HepG2 (cell line): ENCODE data around the gene PKNOX2. TPM values are rescaled to one million over a fixed set of nuclear protein-coding genes. Genes with fewer than 3 reads are reported as not detected.
A peak's percentile ranks its signal among the peaks of the same experiment; 100 is the strongest.

Experiments used
- ATAC-seq: fragments of 200-7000 bp; cut with Tn5 transposase; 3 replicates; pipeline ENCODE4 v1.9.1; 2020; ENCODE audit warnings: mild to moderate bottlenecking, moderate library complexity
- BruUV-seq: library from RNA; stranded (reverse); fragments of 400-500 nt; replicated peaks from 2 replicates; lab custom pipeline; 2021; lab: Mats Ljungman, UMichigan
- CTCF ChIA-PET: fragments of 300-600 bp; formaldehyde crosslinking; extraction: SDS; loops from one replicate; lab custom pipeline; 2021; ENCODE audit warnings: low total read pairs, inconsistent platforms, low intra/inter-chr PET ratio; lab: Yijun Ruan, JAX
- POLR2A ChIA-PET: fragments of 350-600 bp; sonication (Branson Sonifier 250); formaldehyde crosslinking; loops from one replicate; lab custom pipeline; 2020; ENCODE audit warnings: antibody characterized with exemption, inconsistent platforms; lab: Yijun Ruan, JAX
- DNase-seq: peaks from one replicate; pipeline ENCODE4 v3.0.0-alpha.2; 2015; ENCODE audit warnings: low spot score
- FAIRE-seq: peaks from 3 replicates; lab custom pipeline; 2011; peaks lifted over from hg19 to GRCh38; lab: Jason Lieb, UNC
- H2AFZ ChIP-seq: one replicate; pipeline ENCODE4 v1.6.1; 2011; ENCODE audit warnings: low read length, inconsistent platforms
- H3K27ac ChIP-seq: fragments of 300-600 bp; 3 replicates; pipeline ENCODE4 v1.8.0; 2011; ENCODE audit warnings: mixed run types, mild to moderate bottlenecking, mixed read lengths, low read length, inconsistent platforms; ENCODE audit not compliant: insufficient read depth; ENCODE audit errors: extremely low read length
- H3K27me3 ChIP-seq, 2 experiments: fragments of 200-600 bp in 1 of 2; 2 replicates in 1 of 2; 3 replicates in 1 of 2; pipeline versions ENCODE4 v1.6.0 to v1.8.0; 2011; ENCODE audit warnings: low read length in 2 of 2, mild to moderate bottlenecking in 2 of 2, moderate library complexity in 2 of 2, inconsistent platforms in 1 of 2; ENCODE audit not compliant: insufficient read depth in 2 of 2, control insufficient read depth in 1 of 2
- H3K36me3 ChIP-seq, 2 experiments: fragments of 200-600 bp in 1 of 2; replicated peaks in 1 of 2; 2 replicates in 1 of 2; 3 replicates in 1 of 2; pipeline versions ENCODE4 v1.5.1 to v1.8.0; 2011; ENCODE audit warnings: low read length in 2 of 2, inconsistent platforms in 1 of 2; ENCODE audit not compliant: insufficient read depth in 2 of 2, control insufficient read depth in 1 of 2
- H3K4me1 ChIP-seq: 2 replicates; pipeline ENCODE4 v1.5.1; 2012; ENCODE audit warnings: low read length, inconsistent platforms; ENCODE audit not compliant: insufficient read depth
- H3K4me2 ChIP-seq: 2 replicates; pipeline ENCODE4 v1.6.0; 2011; ENCODE audit warnings: low read depth, low read length, inconsistent platforms
- H3K4me3 ChIP-seq, 3 experiments: fragments of 200-600 bp in 1 of 3; sonication (generic), shearing (Covaris generic) in 1 of 3; replicated peaks in 1 of 3; 2 replicates each; pipeline ENCODE4 v1.5.1; 2011 to 2016; ENCODE audit warnings: low read length in 3 of 3, inconsistent platforms in 2 of 3, low read depth in 2 of 3, mild to moderate bottlenecking in 2 of 3, control low read depth in 1 of 3, mixed read lengths in 1 of 3; ENCODE audit not compliant: insufficient read depth in 1 of 3
- H3K79me2 ChIP-seq: one replicate; pipeline ENCODE4 v1.6.1; 2011; ENCODE audit warnings: low read length, inconsistent platforms; ENCODE audit not compliant: insufficient read depth
- H3K9ac ChIP-seq: 2 replicates; pipeline ENCODE4 v1.6.0; 2011; ENCODE audit warnings: mild to moderate bottlenecking, low read depth, low read length, inconsistent platforms; ENCODE audit not compliant: insufficient read depth
- H3K9me3 ChIP-seq: 2 replicates; pipeline ENCODE4 v1.5.1; 2012; ENCODE audit warnings: mild to moderate bottlenecking, low read length
- H4K20me1 ChIP-seq: 2 replicates; pipeline ENCODE4 v1.6.0; 2011; ENCODE audit warnings: inconsistent platforms, mild to moderate bottlenecking, low read length, moderate library complexity; ENCODE audit not compliant: insufficient read depth
- ATRX ChIP-seq: sonication (generic); formaldehyde crosslinking; IDR thresholded peaks from 2 replicates; pipeline ENCODE4 v1.4.0; 2020; ENCODE audit warnings: missing genetic modification reagents, borderline replicate concordance
- CREB1 ChIP-seq, 2 experiments: fragments of 450-650 bp in 1 of 2; IDR thresholded peaks; 2 replicates each; pipeline ENCODE4 v1.6.1; 2016 to 2017; ENCODE audit warnings: control low read depth in 1 of 2, mild to moderate bottlenecking in 1 of 2, missing compliant biosample characterization in 1 of 2, missing genetic modification characterization in 1 of 2
- KMT2B ChIP-seq: IDR thresholded peaks from 2 replicates; pipeline ENCODE4 v1.6.1; 2016; ENCODE audit warnings: missing genetic modification reagents, missing compliant biosample characterization
- NFYC ChIP-seq: IDR thresholded peaks from 2 replicates; pipeline ENCODE4 v1.6.1; 2016; ENCODE audit warnings: missing genetic modification reagents, missing compliant biosample characterization
- PHF20 ChIP-seq: sonication (generic); formaldehyde crosslinking; IDR thresholded peaks from 2 replicates; pipeline ENCODE4 v1.5.0; 2020; ENCODE audit warnings: mild to moderate bottlenecking, missing genetic modification reagents
- PHF8 ChIP-seq: sonication (generic); formaldehyde crosslinking; IDR thresholded peaks from 2 replicates; pipeline ENCODE4 v1.5.0; 2020; ENCODE audit warnings: missing genetic modification reagents
- PREB ChIP-seq: sonication (generic); formaldehyde crosslinking; IDR thresholded peaks from 2 replicates; pipeline ENCODE4 v1.4.0; 2020; ENCODE audit warnings: missing genetic modification reagents
- SMAD3 ChIP-seq: sonication (generic); formaldehyde crosslinking; IDR thresholded peaks from 2 replicates; pipeline ENCODE4 v1.4.0; 2020; ENCODE audit warnings: missing genetic modification reagents
- SP2 ChIP-seq: sonication (generic); formaldehyde crosslinking; IDR thresholded peaks from 2 replicates; pipeline ENCODE4 v1.5.1; 2020; ENCODE audit warnings: mild to moderate bottlenecking, missing genetic modification reagents
- SP4 ChIP-seq: sonication (generic); formaldehyde crosslinking; IDR thresholded peaks from 2 replicates; pipeline ENCODE4 v1.8.1; 2023; ENCODE audit warnings: mild to moderate bottlenecking, missing genetic modification reagents
- YEATS4 ChIP-seq: sonication (generic); formaldehyde crosslinking; IDR thresholded peaks from 2 replicates; pipeline ENCODE4 v1.4.0; 2020; ENCODE audit warnings: missing genetic modification reagents, borderline replicate concordance
- ZMYM4 ChIP-seq: sonication (generic); formaldehyde crosslinking; IDR thresholded peaks from 2 replicates; pipeline ENCODE4 v1.8.1; 2023; ENCODE audit warnings: mild to moderate bottlenecking, missing genetic modification reagents
- ZNF451 ChIP-seq: sonication (generic); formaldehyde crosslinking; IDR thresholded peaks from 2 replicates; pipeline ENCODE4 v1.5.0; 2020; ENCODE audit warnings: mild to moderate bottlenecking, missing genetic modification reagents
- ZNF644 ChIP-seq: IDR thresholded peaks from 2 replicates; pipeline ENCODE4 v1.6.1; 2016; ENCODE audit warnings: low read depth
- ZNF788 ChIP-seq: sonication (generic); formaldehyde crosslinking; IDR thresholded peaks from 2 replicates; pipeline ENCODE4 v1.5.0; 2020; ENCODE audit warnings: mild to moderate bottlenecking, missing genetic modification reagents, borderline replicate concordance
- WGBS: methylation state at CpG from one replicate; pipeline ENCODE4 v1.1.6; 2017; ENCODE audit warnings: low lambda C conversion rate; 5-methylcytosine and 5-hydroxymethylcytosine counted together
- in situ Hi-C: cut with HindIII; loops from 2 replicates; pipeline ENCODE4 v1.10.0; 2017; ENCODE audit warnings: low pct_unique_long_range_greater_than_20kb; ENCODE audit not compliant: extremely low pct_ligation_motif_present
- intact Hi-C: fragments of 100-400 bp; cut with micrococcal nuclease; formaldehyde crosslinking; loops from one replicate; pipeline ENCODE4 v1.10.0; 2022; ENCODE audit not compliant: unreplicated experiment
- polyA plus RNA-seq, 8 experiments: library from polyadenylated mRNA; depleted of rRNA in 3 of 8; stranded (reverse) in 7 of 8; unstranded in 1 of 8; fragments of >200 nt; fragmentation: Illumina TruSeq in 4 of 8; extraction: Trizol in 4 of 8; gene quantifications; 2 replicates each; pipeline versions ENCODE4 v1.2.1 to v1.2.3, GENCODE V29; 2011 to 2016; ENCODE audit warnings: low read depth in 4 of 8, missing spikeins in 1 of 8, mixed read lengths in 1 of 8; ENCODE audit not compliant: insufficient read depth in 1 of 8
- total RNA-seq, 5 experiments: library from RNA; depleted of rRNA; stranded (reverse); fragments of >200 nt; fragmentation: Illumina TruSeq; extraction: Trizol; gene quantifications; 2 replicates each; pipeline ENCODE4 v1.2.3, GENCODE V29; 2016; ENCODE audit warnings: low read depth in 1 of 5
- TF ChIP-seq, protein P1 (sequence below): sonication (generic); formaldehyde crosslinking; IDR thresholded peaks from 2 replicates; pipeline ENCODE4 v1.5.1; 2020; ENCODE audit warnings: missing genetic modification reagents, mild to moderate bottlenecking, borderline replicate concordance
- TF ChIP-seq, protein P2 (sequence below): sonication (generic); formaldehyde crosslinking; IDR thresholded peaks from 2 replicates; pipeline ENCODE4 v1.4.0; 2020; ENCODE audit warnings: missing genetic modification reagents, borderline replicate concordance
- TF ChIP-seq, protein P3 (sequence below): IDR thresholded peaks from 2 replicates; pipeline ENCODE4 v1.6.1; 2018; ENCODE audit warnings: missing genetic modification reagents, mild to moderate bottlenecking, missing compliant biosample characterization

The PKNOX2 gene
- total and polyA plus RNA-seq, 2 of the 13 experiments (the other 11 are each of a cell fraction or from before 2014, with no cell fraction given) = not detected

DNA sequence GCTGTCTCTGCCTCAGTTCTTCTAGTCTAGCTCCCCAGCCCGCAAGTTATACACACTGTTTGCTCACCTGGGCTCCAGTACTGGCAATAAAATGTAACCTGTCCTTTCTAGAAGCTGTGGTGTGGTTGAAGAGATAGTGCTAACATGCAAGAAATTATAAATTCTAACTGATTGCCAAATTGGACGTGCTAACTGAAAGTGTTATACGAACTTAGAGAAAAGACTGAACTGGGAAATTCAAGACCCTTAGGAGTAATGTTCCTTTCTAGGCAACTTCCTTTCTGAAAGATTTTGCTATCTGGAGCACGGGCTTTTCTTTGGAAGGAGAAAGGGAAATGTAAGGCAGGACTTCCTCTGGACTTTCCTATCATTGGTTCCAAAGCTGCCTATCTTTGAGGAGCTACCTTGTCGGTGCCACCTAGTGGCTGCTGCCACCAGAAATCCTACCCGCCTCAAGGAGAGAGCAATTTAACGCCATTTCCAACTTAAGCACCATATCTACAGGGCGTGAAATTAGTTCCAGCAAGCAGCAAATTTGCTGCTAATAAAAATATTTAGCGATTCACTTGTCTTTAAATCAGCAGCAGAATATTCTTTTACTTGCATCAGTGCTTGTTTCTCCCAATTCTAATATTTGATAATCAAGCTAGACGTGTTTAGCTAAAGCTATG lies 40.5 kb upstream of the PKNOX2 start:
- WGBS = 29% methylated on average over 10 of the region's 10 CpGs
- intact Hi-C loops = loop anchor here (1.0 kb wide), 2 partner anchors 13 to 33 kb away; partner anchors contain the start of gene TMEM218
- Histone ChIP-seq H2AFZ (peak overlapping the region; percentile 92), H3K36me3 (no peaks in the 10 kb centered on the region), H3K9ac (0 out of 2 replicates have a peak overlapping the region, but pooled peaks have one; percentile 41), H3K4me3 (peak overlapping the region; percentile 48 to 55 (median 53); a peak in 5 of 6 replicates), H3K27me3 (peaks cover 2 to 19% of the 10 kb centered on the region in 2 experiments; a peak in 2 of 5 replicates), H3K27ac (no peak overlapping the region), H4K20me1 (no peaks in the 10 kb centered on the region), H3K4me2 (peak overlapping the region; percentile 84), H3K9me3 (no peaks in the 10 kb centered on the region), H3K79me2 (no peaks in the 10 kb centered on the region), H3K4me1 (peaks cover 16% of the 10 kb centered on the region)
- ChIA-PET POLR2A (interaction anchor here (0.6 to 2.2 kb wide), 7 partner anchors 10 to 779 kb away, joined by 3 to 36 read pairs (median 9); partner anchors contain the start of genes CCDC15, PUS3 and TMEM218), CTCF (interaction anchor here (1.1 to 1.3 kb wide), 3 partner anchors 13 to 162 kb away, joined by 3 to 9 read pairs (median 4); partner anchors contain the start of gene TMEM218)
- BruUV-seq = no TSS peak
- FAIRE-seq (peak; percentile 91), DNase-seq (peak; percentile 73), ATAC-seq (peak; percentile 99)
- in situ Hi-C loops = no loop called here
- TF ChIP-seq SP2 = peak; percentile 86
- no peak for TF ChIP-seq CREB1 (IDR thresholded peaks at IDR 0.05)
- TF ChIP-seq CREB1 (CRISPR knock-in tag; IDR thresholded peaks at IDR 0.05) = no peak
- peak; percentile 95 for TF ChIP-seq ZMYM4
- TF ChIP-seq, protein P1, sequence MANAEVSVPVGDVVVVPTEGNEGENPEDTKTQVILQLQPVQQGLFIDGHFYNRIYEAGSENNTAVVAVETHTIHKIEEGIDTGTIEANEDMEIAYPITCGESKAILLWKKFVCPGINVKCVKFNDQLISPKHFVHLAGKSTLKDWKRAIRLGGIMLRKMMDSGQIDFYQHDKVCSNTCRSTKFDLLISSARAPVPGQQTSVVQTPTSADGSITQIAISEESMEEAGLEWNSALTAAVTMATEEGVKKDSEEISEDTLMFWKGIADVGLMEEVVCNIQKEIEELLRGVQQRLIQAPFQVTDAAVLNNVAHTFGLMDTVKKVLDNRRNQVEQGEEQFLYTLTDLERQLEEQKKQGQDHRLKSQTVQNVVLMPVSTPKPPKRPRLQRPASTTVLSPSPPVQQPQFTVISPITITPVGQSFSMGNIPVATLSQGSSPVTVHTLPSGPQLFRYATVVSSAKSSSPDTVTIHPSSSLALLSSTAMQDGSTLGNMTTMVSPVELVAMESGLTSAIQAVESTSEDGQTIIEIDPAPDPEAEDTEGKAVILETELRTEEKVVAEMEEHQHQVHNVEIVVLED (CRISPR knock-in tag) = 0 out of 2 replicates have a peak, but pooled peaks have one; percentile 23
- TF ChIP-seq NFYC (CRISPR knock-in tag) = peak; percentile 93
- 0 out of 2 replicates have a peak, but pooled peaks have one; percentile 29 for TF ChIP-seq YEATS4
- TF ChIP-seq ZNF644 (CRISPR knock-in tag) = peak; percentile 50; the same call in 1 of the 2 replicates
- TF ChIP-seq SP4 = no peak
- TF ChIP-seq, protein P2, sequence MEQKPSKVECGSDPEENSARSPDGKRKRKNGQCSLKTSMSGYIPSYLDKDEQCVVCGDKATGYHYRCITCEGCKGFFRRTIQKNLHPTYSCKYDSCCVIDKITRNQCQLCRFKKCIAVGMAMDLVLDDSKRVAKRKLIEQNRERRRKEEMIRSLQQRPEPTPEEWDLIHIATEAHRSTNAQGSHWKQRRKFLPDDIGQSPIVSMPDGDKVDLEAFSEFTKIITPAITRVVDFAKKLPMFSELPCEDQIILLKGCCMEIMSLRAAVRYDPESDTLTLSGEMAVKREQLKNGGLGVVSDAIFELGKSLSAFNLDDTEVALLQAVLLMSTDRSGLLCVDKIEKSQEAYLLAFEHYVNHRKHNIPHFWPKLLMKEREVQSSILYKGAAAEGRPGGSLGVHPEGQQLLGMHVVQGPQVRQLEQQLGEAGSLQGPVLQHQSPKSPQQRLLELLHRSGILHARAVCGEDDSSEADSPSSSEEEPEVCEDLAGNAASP (CRISPR knock-in tag) = 0 out of 2 replicates have a peak, but pooled peaks have one; percentile 27
- 0 out of 2 replicates have a peak, but pooled peaks have one; percentile 18 for TF ChIP-seq PHF8
- TF ChIP-seq KMT2B (CRISPR knock-in tag) = 0 out of 2 replicates have a peak, but pooled peaks have one; percentile 33
- 0 out of 2 replicates have a peak, but pooled peaks have one; percentile 25 for TF ChIP-seq SMAD3 (CRISPR knock-in tag)
- TF ChIP-seq PHF20 (CRISPR knock-in tag) = 0 out of 2 replicates have a peak, but pooled peaks have one; percentile 37
- no peak for TF ChIP-seq ZNF788
- TF ChIP-seq, protein P3, sequence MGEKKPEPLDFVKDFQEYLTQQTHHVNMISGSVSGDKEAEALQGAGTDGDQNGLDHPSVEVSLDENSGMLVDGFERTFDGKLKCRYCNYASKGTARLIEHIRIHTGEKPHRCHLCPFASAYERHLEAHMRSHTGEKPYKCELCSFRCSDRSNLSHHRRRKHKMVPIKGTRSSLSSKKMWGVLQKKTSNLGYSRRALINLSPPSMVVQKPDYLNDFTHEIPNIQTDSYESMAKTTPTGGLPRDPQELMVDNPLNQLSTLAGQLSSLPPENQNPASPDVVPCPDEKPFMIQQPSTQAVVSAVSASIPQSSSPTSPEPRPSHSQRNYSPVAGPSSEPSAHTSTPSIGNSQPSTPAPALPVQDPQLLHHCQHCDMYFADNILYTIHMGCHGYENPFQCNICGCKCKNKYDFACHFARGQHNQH (CRISPR knock-in tag) = peak; percentile 31; the same call in 1 of the 2 replicates
- no peak for TF ChIP-seq PREB (CRISPR knock-in tag)
- no peak for TF ChIP-seq ZNF451 (CRISPR knock-in tag)
- no peak for TF ChIP-seq ATRX (CRISPR knock-in tag)
